ENCODE data around the gene GRK6.

The GRK6 gene

DNA sequence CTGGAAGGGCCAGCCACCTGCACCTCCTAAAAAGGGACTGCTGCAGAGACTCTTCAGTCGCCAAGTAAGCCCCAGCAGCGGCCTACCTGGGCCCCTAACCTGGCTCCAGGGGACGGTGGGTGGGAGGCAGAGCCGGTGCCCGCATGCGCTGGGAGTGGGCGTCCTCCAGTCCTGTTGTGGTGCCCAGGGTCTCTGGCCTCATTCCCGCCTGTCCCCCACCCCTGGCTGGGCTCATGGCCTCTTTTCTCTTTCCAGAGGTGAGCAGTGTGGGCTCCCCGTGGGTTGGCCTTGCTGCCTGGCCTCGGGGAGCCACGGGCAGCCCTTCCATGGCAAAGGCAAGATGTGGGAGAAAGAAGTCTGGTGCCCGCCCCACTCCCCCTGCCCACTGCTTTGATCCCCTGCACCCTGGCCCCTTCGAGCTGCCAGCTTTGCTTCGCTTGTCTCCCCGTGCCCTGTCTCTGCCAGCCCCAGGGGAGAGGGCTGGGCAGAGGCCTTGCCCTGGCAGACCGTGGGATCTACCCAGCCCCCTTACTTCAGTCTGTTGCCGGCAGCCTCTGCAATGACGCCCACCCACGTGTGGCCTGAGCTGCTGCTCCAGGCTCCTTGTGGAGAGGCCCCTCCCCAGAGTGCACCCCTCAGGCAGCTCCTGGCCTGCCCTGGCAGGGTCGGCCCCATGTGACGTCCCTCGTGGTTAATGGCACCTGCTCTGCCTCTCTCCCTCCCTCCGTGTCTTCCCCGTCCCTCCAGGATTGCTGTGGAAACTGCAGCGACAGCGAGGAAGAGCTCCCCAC is 14.7 kb downstream of the GRK6 start:
- no peak for DNase-seq (ENCODE audit: low read depth)

DNA sequence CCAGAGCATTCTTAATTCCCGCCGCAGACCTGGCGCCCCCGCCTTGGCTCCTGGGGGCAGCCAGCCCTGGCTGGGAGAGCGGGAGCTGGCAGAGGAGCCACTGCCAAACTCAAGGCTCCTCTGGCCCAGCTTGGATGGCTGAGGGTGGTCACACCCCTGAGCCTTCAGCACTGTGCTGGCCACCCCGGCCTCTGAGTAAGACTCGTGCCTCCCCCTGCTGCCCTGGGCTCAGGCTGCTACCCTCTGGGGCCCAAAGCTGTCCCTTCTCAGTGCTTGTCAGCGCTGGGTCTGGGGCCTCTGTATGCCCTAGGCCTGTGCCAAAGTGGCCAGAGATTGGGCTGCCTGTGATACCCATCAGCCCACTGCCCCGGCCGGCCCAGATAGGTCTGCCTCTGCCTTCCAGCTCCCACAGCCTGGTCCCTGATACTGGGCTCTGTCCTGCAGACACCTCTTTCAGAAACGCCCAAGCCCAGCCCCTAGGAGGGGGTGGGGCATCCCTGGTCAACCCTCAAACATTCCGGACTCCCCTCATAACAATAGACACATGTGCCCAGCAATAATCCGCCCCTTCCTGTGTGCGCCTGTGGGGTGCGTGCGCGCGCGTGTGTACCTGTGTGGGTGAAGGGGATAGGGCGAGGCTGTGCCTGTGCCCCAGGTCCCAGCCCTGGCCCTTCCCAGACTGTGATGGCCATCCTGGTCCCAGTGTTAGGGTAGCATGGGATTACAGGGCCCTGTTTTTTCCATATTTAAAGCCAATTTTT is 15.8 kb downstream of the GRK6 start:
- DNase-seq (ENCODE audit: low read depth), result no peak

DNA sequence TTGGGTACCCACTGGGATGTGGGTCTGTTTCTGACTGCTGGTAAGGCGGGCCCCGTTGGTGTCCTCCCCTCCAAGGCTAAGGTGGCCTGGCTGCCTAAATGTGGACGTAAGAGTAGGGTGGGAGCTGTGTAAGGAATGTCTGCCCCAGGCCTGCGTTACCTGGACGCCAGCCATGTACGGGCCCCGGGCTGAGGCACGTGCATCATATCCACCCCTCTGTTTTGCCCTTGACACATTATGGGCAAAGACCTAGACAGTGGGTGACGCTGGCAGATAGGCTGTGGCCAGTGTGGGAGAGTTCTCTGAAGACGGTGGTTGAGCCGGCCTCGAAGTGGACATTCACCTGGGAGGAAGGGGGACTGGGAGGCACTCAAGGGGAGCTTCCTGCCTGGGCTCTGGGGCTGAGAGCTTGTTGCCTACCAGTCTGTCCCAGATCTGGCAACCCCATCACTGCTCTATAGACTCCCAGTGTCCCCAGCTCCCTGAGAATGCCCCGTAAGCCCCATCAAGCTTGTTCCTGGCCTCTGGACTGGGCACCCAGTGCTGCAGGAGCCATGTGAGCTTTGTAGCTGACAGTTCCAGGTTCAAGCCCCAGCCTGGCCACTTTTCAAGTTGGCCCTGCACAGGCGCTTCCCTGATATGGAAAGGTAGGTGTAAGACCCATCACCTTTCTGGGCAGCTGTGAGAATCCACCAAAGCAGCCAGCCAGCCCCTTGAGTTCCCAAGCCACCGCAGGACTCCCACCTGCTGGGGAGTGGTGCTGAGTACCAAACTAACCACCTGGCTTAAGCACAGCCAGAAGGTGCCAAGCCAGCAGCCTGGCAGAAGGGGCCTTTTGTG is 16.9 kb downstream of the GRK6 start:
- DNase-seq (ENCODE audit: low read depth), result no peak

DNA sequence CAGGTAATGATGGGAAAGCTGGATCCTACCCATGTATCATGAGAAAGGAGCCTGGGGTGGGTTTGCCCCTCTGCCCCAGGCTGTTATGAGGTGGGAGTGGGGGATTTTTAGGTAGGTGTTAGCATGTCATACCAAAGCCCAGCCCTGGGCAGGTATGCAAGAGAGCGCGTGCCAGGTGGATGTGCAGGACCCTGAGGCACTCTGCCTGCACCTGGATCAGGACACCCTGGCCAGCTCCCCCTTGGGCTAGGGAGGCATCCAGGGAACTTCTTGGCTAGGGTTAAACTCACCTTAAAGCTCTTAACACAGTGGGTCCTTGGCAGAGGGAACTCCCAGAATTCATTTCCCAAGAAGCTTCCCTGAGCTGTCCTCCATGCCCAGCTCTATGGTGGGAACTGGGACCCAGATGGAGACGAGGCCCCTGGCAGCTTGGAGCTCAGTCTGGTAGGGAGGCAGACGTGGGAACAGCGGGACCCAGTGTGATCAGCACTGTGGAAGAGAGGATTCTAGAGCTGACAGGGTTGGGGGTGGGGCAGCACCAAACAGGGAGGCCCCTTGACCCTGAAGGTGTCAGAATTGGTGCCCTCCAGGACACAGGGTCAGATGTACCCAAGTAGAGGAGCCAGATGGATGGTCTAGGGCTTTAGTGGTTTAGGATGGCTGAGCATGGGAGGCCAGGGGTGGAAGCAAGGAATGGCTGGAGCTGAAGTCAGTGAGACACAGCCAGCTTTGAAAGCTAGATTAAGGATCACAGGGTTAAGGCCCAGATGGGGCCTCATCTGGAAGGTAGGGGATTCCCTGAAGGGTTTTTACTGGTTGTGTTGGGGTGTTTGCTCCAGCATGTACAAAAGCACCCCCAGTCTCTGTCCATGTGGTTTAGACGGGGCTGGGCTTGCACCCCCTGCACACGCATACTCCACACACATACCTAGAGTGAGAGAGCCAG is 17.9 kb downstream of the GRK6 start:
- no peak for DNase-seq (ENCODE audit: low read depth)

DNA sequence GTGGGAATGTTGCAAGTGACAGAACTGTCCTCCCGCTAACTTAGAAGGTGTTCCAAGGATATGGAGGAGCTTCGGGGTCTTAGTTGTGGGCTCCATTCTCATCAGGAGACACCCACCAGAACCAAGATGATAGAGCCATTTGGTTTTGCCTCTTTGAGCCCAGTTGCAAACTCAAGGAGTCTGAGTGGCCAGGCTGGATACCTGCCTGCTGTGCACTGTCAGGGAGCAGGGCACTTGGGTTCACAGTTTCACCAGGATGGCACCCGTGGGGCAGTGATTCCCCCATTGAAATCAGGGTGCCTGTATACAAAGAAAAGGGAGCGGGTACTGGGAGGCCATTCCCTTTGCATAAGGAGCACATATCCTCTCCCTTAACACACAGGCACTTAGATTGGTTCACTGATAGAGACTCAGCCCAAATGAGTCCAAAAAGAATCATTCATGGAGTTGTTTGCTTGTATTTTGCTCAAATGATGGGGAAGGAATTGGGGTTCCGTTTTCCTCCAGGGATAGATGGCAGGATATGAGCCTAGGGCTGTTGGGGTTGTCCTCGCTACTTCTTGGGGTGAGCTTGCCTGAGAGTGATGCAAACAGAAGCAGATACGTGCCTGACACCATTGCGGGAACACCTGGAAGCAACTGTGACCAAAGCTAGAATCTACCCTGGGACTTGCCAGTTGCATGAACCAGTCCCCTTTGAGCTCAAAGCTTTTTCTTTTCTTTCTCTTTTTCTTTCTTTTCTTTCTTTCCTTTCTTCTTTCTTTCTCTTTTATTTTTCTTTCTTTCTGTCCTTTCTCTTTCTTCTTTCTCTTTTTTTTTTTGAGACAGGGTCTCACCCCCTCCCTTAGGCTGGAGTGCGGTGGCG is 18.8 kb downstream of the GRK6 start:
- DNase-seq (ENCODE audit: low read depth), result no peak

DNA sequence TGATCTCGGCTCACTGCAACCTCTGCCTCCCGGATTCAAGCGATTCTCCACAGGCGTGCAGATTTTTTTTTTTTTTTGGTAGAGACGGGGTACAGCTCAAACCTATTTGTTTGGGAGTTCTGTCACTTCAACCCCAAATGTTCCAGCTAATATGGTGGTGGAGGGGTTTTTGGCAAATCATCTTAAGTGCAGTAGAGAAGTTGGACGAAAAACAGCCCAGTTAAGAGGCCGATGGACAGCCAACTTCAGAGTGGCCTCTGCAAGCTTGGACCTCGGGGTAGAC is 19.4 kb downstream of the GRK6 start:
- no peak for DNase-seq (ENCODE audit: low read depth)

DNA sequence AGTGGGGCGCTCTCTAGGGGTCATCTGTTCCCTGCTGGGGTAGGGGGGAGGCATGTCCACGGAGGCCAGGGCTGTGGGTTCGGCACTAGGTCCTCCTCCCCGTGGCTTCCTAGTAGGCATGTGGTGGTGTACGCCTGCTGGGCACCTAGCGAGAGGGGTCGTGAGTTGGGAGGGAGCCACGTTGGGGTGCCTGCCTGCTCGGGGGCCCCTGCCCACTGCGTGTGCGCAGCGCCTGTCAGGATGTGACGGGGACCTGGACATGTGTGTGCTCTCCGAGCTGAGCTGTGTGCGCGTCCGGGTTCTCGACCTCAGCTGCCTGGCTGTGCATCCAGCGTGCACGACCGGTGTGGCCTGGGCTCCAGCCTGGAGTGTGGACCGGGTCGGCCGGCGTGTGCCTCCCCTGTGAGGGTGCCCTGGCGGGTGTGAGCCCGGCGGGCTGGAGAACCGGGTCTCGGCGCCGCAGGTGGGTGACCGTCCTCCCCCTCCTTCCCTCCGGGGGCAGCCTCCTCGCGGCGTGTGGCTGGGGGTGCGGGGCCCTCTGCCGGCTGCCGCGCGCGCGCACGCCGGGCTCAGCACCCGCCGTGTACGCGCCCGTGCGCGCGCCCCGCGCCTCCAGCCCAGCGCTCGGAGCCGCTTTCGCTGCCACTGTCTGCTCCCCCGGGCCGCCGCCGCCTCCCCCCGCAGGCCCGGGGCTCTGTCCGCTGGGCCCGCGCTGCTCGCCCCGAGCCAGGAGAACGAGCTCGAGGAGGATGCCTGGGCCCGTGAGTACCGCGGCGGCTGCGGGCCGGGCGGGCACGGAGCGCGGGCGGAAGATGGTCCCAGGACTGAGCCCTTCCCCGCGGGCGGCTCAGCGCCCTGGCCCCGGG is 20.0 kb downstream of the GRK6 start, which contains the start of gene PRR7:
PRR7 (plus strand) TSS at position 615 of the 866 bp plus-strand sequence. CDS start 8,254 bp downstream, outside the sequence.
- no peak for DNase-seq (ENCODE audit: low read depth)

DNA sequence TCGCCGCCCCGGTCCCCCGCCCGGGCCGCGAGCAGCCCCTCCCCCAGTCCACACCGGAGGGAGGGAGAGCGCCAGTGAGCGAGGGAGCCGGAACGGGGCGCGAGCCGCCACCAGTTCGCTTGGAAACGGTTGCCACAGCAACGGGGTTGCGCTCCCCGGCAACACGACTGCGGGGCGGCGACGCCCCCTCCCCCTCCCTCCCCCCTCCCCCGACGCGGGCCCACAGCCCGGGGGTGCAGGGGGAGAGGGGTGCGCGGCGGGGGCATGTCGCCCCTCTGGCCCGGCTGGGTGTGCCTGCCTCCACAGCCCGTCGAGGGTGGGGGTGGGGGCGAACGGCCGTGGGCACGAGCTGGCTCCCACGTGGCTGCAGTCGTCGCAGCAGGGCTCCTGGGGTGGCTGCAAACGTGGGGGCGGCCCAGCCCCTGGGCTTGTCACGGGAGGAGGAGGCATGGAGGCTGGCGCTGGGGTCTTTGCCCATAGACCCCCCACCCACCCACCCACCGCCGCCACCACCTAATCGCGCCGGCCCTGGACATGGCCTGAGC is 20.7 kb downstream of the GRK6 start:
- no peak for DNase-seq (ENCODE audit: low read depth)

DNA sequence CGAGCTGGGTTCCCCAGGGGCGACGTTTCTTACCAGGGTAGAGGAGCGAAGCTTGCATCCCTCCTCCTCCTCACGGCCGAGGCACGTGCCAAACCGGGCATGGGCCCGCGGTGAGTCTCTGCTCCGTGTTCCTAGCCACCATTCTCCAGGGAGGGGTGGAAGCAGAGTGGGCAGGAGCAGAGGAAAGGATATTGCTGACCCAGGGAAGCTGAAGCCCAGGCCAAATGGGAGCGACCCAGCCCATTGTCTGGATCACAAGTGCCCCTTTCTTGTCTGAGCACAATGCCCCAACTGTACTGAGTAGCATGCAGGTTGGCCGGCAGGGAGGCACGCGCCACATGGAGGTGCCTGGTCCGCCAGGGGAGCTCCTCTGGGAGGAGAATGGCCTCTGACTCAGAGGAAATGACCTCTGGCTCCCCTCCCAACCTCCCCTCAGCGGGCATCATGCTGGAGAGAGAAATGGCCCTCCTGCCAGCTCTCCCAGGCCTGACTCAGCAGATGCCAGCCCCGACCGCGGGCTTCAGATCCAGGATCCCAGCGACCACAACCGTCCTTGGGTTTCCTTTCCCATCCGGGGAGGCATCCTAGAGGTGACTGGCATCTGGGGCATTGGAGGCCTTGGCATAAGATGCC is 21.3 kb downstream of the GRK6 start:
- DNase-seq (ENCODE audit: low read depth), result peak; percentile 64

DNA sequence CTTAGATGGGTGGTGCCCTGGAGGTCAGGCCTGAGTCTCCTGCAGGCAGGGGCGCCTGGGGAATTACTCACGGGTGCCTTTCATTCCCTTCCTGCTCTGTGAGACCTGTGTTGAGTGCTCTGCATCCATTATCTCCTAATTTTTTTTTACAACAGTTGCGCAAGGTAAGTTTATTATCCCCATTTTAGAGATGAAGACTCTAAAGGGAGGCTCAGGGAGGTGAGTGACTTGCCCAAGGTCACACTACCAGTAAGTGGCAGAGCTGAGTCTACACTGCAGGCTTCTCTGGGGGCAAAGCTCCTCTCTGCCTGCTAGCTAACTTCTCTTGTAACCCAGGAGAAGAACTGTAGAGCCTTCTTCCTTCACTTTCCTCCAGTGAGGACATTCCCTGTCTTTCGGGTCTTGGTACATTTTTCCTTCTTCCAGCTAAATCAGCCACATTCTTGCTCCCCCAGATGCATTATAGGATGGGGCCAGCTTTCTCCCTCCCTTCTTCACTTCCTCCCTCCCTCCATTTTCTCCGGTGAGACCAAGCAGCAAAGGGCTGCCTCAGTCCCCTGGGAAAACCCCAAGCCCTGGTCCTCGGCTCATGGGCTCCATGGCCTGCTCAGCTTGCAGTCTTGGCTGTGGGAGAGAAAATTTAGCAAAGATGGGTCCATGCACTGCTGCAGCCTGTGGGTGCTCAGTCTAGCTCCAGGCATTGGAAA is 21.9 kb downstream of the GRK6 start:
- DNase-seq (ENCODE audit: low read depth), result no peak

DNA sequence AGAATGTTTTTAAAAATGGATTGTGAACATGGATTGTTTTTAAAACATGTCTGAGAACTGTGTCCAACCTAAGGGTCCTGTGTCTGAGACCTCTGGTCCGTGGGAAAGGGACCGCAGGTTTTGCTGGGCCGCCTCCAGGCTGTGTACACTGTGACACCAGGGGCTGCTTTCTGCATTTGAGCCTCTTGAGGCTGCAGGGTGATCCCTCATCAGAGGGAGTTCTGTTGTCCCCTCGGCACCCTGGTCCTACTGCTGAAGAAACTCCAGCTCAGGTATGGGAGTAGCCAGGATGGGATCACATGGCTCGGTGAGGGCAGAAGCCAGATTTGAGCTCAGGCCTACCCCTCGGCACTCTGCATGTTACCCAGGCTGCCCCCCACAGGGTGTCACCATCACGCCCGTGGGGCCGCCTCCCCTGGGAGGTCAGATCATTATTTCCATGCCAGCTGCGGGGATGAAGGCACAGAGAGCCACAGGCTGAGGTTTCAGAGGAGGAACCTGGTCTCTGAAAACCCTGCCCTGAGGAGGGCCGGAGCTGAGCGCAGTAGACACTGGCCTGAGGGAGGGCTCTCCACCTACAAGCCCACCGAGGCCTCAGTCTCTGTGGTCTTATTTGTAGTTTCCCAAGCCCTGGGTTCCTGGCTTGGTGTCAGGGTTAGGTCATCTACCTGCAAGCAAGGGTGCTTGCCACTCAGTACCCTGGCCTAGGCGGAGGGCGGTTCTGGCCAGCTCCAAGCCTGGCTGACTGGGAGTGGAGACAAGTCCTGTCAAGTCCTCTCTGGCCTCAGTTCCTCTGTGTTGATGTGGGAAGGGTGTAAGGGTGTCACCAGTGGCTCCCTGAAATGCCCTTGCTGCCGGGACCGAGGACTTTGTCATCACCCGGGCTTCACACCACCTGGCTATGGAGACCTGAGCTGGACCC is 22.9 kb downstream of the GRK6 start:
- no peak for DNase-seq (ENCODE audit: low read depth)

DNA sequence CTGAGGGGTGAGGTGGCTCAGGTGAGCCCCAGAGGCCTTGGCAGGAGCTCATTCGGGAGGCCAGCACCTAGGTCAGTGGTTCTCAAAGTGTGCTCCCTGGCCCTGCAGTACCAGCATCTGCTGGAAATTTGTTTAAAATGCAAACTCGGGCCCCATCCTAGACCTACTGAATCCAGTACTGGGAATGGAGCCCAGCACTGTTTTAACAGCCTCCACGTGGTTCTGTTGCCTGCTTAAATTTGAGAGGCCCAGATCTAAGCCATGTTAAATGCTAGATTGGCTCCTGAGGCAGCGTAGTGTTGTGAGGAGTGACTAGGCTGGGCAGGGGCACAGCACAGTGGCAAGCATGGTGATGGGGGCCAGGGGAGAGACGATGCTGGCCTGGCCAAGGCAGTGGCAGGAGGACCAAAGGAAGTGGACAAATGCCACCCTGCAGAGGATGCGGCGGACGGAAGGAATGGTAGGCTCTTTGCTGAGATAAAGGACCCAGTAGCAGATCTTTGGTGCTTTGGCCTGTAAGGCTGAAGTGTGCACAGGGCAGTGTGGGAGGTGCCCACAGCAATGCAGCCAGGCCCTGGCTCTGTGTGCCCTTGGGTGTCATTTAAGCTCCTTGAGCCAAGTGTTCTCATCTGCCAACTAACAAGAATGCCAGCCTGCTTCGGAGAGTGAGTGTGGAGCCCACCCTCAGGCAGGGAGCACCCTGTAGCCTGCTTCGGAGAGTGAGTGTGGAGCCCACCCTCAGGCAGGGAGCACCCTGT is 24.4 kb downstream of the GRK6 start:
- no peak for DNase-seq (ENCODE audit: low read depth)

DNA sequence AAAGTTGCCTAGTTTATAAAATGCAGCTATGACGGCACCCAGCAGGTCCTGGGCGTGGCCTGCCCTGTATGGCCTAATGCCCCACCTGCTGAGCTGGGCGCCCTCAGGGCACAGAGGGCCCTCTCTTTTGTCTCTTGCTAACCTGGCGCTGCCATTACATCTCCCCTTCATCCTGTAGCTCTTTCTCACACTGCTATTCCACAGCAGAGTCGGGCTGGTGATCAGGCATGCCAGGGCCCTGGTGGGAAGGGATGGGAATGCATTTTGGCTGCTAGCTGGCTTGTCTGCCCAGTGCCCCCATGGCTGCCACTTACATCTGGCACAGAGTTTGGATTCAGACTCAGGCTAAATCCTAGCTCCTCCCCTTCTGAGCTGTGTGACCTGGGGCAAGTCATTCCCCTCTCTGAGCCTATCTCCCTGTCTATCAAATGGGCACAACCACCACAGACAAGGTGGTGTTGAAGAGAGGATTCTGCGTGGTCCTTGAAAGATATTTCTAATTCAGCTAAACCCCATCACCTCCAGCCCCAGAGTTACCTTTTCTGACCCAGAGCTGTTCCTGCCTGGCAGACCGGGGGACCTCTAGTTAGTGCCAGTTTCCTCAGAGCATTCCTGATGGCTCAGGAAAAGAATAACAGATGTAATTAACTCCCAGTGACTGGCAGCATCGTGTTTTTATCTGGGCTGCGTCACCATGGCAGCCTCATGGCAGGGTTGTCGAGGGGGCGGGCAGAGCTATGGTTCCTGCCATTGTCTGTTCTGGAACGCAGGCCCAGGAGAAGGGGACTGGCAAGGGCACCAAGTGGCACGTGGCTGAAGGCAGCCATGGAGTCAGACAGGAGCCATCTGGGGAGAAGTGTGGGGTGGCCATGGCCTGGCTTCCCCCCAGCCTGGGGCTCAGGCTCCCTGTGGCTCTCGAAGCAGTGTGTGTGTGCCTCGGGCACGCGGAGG is 26.5 kb downstream of the GRK6 start:
- DNase-seq (ENCODE audit: low read depth), result no peak

DNA sequence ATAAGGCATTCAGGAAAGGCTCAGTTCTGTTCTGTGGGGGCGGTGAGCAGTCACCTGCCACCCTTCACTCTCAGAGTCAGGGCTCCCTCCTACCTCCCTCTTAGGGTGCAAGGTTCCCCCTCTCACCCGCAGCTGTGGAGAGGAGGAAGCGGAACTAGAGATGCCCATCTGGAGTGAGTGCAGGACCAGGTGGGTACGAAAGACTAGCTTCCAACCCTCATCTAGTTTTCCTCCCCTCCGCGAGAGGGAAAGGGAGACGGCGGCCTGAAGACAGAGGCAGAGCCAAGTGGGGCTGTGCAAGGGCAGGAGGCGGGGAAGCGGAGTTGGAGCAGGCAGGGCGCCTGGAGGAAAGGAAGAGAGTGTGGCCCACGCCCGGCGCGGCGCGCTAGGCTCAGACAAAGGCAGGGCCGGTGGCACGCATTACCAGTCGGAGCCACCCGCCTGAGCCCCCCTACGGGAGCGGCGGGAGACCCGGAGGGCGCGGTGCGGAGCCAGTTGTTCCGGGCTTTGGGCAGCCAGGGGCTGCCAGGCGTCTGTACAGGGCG is 27.4 kb downstream of the GRK6 start:
- DNase-seq (ENCODE audit: low read depth), result no peak

Data from GM04503 (cell line).